ENCODE measurements around the gene ARHGEF40. TPM values are rescaled to one million over a fixed set of nuclear protein-coding genes. Genes with fewer than 3 reads are reported as not detected.
A peak's percentile ranks its signal among the peaks of the same experiment; 100 is the strongest.

Gene ARHGEF40
- total RNA-seq, 1 donor from 2014 or later, result 57.3 TPM

DNA sequence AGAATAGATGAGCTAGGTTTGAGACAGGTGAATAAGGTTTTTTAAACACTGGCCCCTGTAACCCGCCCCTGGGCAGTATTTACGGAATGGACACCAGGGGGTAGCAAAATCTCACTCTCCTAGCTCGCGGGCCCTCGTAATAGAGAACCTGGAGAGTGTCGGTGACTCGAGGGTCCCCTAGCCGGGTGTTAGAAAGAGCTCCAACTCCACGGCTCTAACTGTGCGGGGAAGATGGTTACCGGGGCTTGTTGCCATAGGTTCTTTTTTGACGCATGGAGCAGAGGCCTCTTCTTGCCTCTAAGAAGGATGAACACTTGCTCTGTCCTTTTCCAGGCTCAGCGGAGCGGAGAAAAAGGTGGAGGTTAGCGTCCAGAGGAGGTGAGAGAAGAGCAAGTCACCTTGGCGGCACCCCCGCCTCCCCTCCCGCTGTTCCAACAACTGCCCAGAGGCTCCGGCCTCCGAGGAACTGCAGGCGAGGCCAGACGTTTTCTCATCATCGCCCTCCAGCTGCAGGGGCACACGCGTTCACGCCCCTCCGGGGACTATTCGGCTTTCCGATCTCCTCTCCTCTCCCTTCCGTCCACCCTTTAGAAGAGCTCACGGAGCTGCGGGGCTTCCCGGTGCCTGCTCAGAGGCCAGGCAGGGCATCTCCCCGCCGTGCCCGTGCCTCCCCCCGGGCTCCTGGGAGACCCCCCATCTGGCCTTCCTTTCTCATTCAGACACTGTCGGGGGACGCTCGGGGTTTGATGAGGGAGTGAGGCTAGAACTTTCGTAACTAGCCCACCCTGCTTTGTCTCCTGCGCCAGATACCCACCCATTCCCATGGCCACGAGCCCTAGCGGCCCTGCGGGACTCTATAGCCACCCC is 1.4 kb upstream of the ARHGEF40 start:
- DNase-seq (ENCODE audit: low spot score, unreplicated experiment), result peak; percentile 51
- H3K9me3 Mint-ChIP-seq (ENCODE audit: low read depth), result no peaks in the 10 kb centered on the region
- TF ChIP-seq, protein P1, sequence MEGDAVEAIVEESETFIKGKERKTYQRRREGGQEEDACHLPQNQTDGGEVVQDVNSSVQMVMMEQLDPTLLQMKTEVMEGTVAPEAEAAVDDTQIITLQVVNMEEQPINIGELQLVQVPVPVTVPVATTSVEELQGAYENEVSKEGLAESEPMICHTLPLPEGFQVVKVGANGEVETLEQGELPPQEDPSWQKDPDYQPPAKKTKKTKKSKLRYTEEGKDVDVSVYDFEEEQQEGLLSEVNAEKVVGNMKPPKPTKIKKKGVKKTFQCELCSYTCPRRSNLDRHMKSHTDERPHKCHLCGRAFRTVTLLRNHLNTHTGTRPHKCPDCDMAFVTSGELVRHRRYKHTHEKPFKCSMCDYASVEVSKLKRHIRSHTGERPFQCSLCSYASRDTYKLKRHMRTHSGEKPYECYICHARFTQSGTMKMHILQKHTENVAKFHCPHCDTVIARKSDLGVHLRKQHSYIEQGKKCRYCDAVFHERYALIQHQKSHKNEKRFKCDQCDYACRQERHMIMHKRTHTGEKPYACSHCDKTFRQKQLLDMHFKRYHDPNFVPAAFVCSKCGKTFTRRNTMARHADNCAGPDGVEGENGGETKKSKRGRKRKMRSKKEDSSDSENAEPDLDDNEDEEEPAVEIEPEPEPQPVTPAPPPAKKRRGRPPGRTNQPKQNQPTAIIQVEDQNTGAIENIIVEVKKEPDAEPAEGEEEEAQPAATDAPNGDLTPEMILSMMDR (IDR thresholded peaks at IDR 0.05; ENCODE audit: unreplicated experiment), result peak; percentile 68
- H3K4me1 Mint-ChIP-seq (ENCODE audit: low read depth), result peaks cover 24% of the 10 kb centered on the region
- peak overlapping the region; percentile 81 for H3K4me3 Mint-ChIP-seq (ENCODE audit: low read depth)
- peaks cover 22% of the 10 kb centered on the region for H3K27me3 Mint-ChIP-seq
- H3K36me3 Mint-ChIP-seq (ENCODE audit: insufficient read depth), result peaks cover 5% of the 10 kb centered on the region
- H3K27ac Mint-ChIP-seq, result peak overlapping the region; percentile 84

DNA sequence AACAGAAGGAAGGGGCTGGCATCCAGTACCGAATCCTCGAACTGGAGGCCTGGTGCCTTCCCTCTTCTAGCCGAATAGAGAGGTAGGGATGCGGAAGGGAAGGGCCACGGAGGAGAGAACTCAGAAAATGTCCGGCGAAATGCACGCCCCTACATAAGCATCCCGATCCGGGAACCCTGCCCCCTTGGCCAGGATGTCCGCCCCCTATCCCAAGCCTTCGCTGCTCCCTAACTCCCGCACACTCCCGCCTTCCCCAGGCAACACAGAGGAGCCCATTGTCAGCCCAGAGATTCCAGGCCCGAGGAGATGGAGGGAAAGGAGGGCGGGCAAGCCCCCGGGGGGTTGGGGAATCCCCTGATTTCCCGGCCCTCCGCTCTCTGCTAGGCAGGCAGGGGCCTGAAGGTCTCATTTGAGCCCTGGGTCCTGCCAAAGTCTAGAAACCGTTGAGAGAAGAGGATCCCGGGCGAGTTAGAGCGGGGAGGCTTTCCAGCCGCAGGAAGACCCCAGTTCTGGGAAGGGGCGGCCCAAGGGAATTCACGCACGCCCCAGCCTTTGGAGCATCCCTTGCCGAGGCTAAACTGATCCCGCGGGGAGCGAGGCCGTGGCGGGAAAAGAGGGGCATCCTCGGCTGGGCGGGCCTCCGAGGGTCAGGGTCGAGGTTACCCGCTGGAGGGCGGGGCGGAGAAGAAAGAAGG is 569 bp upstream of the ARHGEF40 start:
- Mint-ChIP-seq H3K9me3 (ENCODE audit: low read depth) (no peaks in the 10 kb centered on the region), H3K4me1 (ENCODE audit: low read depth) (peaks cover 24% of the 10 kb centered on the region), H3K27ac (peak overlapping the region; percentile 55), H3K36me3 (ENCODE audit: insufficient read depth) (peaks cover 5% of the 10 kb centered on the region), H3K4me3 (ENCODE audit: low read depth) (peak overlapping the region; percentile 81), H3K27me3 (peaks cover 22% of the 10 kb centered on the region)
- no peak for DNase-seq (ENCODE audit: low spot score, unreplicated experiment)
- TF ChIP-seq, protein P1 (IDR thresholded peaks at IDR 0.05; ENCODE audit: unreplicated experiment), result no peak

DNA sequence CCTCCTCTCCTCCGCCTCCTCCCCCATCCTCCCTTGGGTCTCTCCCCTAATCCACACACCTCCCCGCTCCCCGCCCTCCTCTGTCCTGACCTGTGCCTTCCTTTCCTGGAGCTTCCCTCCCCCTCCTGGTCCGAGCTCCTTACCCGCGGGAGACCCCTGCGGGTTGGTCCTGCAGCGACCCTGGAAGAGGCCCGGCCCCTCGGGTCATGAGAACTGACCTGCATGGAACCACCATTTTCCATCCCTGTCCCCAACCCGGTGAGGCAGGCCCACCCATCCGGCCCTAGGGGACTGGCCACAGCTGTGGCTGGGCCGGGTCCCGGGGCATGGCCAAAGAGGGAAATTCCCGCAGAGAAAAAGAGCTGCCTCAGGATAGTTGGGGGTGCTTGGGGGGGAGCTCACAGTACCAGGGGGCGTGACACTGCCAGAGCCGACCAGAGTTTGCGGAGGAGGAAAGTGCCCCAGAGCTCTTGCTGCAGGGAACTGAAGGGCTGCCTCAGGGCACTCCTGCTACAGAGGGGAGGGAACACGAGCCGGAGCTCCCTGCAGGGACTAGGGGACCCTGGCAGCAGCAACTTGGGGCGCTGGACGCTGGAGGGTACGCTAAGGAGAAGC is 613 bp downstream of the ARHGEF40 start:
- peaks cover 16% of the 10 kb centered on the region for H3K27me3 Mint-ChIP-seq
- H3K4me1 Mint-ChIP-seq (ENCODE audit: low read depth), result peaks cover 24% of the 10 kb centered on the region
- H3K36me3 Mint-ChIP-seq (ENCODE audit: insufficient read depth), result peaks cover 8% of the 10 kb centered on the region
- peak; percentile 56 for DNase-seq (ENCODE audit: low spot score, unreplicated experiment)
- TF ChIP-seq, protein P1 (IDR thresholded peaks at IDR 0.05; ENCODE audit: unreplicated experiment), result peak; percentile 34
- H3K27ac Mint-ChIP-seq, result peak overlapping the region; percentile 92
- H3K9me3 Mint-ChIP-seq (ENCODE audit: low read depth), result no peaks in the 10 kb centered on the region
- H3K4me3 Mint-ChIP-seq (ENCODE audit: low read depth), result peak overlapping the region; percentile 87

DNA sequence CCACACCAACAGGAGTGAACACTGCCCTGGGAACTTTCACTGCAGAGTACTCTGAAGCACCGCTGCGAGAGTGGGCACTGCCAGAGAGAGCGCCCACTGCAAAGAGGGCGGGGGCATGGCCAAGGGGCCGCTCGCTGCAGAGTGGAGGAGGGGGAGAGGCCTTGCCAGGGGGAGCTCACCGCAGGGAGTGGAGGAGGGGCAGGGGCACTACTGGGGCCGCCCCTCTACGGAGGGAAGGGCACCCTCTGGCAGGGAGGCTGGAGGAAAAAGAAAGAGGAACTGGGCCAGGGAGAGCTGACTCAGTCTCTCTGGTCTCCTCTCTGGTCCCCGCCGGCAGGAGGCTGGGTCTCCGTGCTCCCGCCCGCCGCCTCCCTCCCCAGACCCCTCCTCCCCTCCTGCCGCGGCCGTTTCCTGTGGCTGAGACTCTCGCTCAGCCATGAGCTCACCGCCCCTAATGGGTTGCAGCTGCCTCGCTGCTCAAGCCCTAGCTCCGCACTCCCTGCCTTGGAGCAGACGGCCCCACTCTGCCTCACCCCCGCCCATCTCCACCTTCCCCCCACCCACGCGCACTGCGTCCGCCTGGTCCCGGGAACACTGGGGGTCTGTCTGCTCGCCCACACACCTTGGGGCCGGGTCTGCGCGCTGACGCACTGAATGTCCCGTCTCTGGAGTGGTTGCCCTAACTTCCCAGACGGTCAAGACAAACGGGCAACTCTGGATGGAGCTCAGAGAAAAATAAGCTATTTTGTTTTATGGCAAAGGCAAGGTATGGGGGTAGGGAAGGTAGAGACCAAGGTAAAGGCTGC is 1.3 kb downstream of the ARHGEF40 start:
- Mint-ChIP-seq H3K9me3 (ENCODE audit: low read depth) (no peaks in the 10 kb centered on the region), H3K27me3 (peaks cover 13% of the 10 kb centered on the region), H3K4me1 (ENCODE audit: low read depth) (peaks cover 24% of the 10 kb centered on the region), H3K4me3 (ENCODE audit: low read depth) (peak overlapping the region; percentile 87), H3K36me3 (ENCODE audit: insufficient read depth) (peaks cover 13% of the 10 kb centered on the region), H3K27ac (peak overlapping the region; percentile 92)
- DNase-seq (ENCODE audit: low spot score, unreplicated experiment), result peak; percentile 40
- TF ChIP-seq, protein P1 (IDR thresholded peaks at IDR 0.05; ENCODE audit: unreplicated experiment), result no peak
